ENCODE data around the gene TFPT. TPM values are rescaled to one million over a fixed set of nuclear protein-coding genes. Genes with fewer than 3 reads are reported as not detected.
"Not testable (repeated sequence)": the region's sequence is repeated elsewhere in the genome, so short reads cannot be mapped to it uniquely, and the experiment has no call there.

TFPT gene
- polyA plus RNA-seq, 1 donor, result 13.5 TPM

DNA sequence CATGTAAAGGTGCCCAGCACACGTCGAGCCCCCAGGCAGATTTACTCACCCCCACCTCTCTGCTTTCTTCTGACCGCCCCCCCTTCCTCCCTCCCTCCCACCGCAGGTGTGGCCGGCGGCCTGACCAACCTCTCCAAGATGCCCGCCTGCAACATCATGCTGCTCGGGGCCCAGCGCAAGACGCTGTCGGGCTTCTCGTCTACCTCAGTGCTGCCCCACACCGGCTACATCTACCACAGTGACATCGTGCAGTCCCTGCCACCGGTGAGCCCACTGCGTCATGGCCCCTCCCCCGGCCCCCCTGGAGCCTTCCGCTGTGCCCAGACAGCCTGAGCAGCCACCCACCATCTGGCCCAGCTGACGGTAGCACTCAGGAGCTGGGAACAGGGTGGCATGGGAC, 8.9 kb upstream of the TFPT start:
- DNase-seq (ENCODE audit: low read depth), result no peak

DNA sequence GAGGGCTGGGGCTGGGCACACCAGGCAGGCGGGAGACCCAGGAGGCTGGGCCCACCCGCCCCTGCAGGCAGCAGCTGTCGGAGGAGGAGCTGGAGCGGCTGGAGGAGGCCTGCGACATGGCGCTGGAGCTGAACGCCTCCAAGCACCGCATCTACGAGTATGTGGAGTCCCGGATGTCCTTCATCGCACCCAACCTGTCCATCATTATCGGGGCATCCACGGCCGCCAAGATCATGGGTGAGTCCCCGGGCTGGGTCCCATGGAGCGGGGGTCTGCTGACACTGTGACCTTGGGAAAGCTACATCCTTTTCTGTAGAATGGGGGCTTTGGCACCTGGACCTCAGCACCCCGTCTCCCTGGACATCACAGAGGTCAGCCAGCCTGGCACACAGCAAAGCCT, 8.2 kb upstream of the TFPT start:
- DNase-seq (ENCODE audit: low read depth), result no peak

DNA sequence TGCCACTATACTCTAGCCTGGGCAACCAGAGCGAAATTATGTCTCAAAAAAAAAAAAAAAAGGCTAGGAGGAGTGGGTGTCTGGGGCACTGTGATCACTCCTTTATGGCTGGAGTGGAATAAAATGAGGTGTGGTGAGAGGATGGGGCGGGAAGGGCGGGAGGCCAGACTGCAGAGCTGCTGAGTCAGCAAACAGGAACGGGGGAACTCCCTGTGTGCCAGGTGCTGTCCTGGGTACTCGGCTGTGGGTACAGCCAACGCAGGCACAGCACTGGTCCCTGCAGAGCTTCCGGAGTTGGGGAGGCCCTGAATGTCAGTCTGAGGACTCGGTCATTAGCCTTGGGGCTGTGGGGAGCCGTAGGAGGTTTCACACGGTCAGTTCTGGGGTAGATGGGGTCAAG, 5.8 kb upstream of the TFPT start:
- no peak for DNase-seq (ENCODE audit: low read depth)

DNA sequence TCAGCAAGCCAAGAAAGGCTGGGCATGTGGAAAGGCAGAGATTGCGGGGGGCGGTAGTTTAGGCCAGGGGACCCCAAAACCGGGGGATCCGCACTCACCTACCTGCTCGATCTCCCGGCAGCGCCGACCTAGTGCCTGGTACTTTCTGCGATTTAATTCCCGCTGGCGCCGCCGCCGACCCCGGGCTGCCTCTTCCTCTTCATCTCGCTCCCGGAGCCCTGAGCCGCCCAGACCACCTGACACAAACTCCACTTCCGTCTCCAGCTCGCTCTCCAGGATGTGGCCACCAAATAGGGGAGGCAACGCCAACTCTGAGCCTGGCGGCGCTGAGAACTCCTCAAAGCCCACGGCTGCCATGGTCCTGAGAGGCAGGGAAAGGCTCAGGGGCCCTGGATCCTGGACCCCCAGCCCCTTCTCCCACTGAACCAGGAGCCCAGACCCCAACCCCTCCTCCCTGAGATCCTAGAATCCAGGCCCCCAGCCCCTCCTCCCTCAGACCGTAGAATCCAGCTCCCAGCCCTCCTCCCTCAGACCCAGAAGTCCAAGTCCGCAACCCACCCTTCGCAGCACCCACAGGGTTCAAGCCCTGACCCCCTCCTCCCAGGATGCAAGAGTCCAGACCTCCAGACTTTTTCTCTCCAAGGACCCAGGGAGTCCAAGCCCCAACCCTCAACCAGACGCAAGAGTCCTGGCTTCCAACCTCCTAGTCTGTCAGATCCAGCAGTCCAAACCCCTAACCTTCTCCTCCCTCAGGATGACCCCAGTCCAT, 933 bp downstream of the TFPT start:
- no peak for DNase-seq (ENCODE audit: low read depth)

DNA sequence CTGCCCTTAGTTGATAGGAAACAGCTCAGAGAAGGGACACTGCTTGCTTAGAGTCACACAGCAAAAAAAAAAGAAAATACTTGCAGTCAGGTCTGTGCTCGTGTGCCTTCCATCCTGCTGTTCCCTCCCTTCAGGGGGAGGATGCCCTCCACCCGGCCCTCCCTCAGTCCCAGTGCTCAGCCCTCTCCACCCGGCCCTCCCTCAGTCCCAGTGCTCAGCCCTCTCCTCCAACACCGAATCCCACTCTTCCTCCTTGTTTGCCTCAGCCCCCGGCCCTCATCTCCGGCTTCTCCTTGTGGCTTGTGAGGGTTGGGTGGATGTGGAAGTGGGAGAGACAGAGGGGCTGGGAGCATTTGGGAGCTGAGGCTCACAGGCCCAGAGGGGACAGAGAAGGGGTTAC, 5.8 kb downstream of the TFPT start:
- no peak for DNase-seq (ENCODE audit: low read depth)

DNA sequence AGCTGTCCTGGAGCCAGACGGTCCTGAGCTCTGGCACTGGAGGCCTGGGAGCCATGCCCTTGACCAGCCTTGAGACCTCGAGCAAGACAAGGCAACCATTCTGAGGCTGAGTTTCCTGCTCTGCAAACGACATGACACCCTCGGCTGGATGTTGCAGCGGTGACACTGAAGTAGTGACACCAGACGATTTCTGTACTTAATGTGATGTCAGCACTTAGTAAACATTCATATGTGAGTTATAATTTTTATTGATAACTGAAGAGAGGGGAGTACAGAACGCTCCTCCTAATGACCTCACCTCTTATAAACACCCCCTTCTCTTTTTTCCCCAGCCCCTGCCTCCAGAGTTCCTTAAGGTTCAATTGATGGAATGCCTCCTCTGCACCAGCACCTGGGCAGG, 7.0 kb downstream of the TFPT start:
- DNase-seq (ENCODE audit: low read depth), result no peak

DNA sequence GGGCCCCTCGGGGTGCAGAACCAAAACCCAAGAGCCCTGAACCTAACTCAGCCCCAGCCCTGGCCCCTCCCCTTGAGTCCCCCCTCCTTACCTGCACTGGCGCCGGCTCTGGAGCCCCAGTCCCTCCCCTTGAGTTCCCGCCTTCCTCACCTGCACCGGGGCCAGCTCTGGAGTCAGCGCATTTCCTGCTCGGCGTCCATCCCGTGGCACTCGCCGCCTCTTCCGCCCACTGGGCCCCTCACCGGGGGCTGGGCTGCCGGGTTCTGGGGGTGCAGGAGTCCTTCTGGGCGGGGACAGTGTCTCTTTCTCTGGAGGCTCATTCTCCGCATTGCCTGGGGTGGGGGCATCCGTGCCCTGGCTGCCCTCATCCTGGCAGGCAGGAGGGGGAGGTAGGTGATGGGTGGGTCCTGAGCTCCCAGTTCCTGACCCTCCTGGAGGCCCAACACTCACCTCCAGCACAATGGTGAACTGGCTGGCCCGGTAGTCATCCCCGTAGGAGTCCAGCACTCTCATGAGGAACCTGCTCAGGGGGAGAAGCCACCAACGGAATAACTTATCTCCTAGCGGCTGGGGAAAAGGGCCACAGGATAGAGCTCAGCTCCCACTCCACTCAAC, 7.5 kb downstream of the TFPT start:
- no peak for DNase-seq (ENCODE audit: low read depth)

DNA sequence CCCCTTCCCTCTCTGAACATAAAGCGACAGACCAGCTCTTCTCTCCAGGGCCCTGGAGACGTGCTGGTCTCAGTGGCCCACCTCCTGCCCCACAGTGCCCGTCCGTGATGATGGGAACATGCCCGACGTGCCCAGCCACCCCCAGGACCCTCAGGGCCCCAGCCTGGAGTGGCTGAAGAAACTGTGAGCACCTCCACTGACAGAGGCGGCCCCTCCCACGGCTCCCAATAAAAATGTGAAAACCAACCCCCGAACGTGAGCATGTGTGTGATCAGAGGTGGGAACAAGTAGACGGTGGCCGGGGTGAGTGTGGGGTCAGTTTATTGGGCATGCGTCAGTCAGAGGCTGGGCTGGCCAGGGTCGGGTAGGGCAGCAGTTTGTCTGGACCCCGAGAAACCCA, 8.7 kb downstream of the TFPT start:
- no peak for DNase-seq (ENCODE audit: low read depth)

DNA sequence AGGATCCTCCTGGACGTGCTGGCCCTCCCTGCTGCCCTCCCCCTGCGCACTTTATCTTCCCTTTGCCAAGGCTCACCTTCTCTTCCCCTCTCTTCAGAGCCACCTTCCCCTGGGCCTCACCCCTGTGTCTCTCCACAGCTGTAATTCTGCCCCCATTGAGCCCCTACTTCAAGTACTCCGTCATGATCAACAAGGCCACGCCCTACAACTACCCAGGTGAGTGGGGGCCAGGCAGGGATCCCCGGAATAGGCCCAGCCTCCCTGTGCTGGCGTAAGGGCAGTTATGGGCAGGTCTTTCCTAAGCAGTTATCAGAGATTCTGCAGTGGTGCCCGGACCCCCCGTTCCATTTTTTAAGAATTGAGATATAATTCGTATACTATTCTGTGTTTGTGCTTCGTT, 9.7 kb downstream of the TFPT start:
- no peak for DNase-seq (ENCODE audit: low read depth)

DNA sequence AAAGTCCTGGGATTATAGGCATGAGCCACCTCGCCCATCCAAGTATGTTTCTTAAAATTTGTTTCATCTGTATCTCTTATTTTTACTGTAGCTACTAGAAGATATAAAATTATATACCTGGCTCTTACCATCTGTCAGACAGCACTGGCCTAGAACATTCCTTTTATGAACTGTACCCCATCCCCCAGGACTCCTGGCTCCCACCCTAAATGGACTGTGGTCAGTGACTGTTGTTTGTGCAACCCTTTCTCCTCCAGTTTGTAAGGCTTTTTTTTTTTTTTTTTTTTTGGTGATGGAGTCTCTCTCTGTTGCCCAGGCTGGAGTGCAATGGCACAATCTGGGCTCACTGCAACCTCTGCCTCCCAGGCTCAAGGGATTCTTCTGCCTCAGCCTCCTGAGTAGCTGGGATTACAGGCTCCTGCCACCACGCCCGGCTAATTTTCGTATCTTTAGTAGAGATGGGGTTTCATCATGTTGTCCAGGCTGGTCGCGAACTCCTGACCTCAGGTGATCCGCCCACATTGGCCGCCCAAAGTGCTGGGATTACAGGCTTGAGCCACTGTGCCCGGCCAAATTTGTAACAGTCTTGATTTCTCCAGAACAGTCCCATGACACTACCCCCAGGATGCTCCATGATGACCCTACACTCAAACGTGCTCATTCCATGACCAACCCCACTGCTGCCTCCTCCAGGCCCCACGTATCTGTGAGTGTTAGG, 10.3 kb downstream of the TFPT start:
- DNase-seq (ENCODE audit: low read depth), result no peak

DNA sequence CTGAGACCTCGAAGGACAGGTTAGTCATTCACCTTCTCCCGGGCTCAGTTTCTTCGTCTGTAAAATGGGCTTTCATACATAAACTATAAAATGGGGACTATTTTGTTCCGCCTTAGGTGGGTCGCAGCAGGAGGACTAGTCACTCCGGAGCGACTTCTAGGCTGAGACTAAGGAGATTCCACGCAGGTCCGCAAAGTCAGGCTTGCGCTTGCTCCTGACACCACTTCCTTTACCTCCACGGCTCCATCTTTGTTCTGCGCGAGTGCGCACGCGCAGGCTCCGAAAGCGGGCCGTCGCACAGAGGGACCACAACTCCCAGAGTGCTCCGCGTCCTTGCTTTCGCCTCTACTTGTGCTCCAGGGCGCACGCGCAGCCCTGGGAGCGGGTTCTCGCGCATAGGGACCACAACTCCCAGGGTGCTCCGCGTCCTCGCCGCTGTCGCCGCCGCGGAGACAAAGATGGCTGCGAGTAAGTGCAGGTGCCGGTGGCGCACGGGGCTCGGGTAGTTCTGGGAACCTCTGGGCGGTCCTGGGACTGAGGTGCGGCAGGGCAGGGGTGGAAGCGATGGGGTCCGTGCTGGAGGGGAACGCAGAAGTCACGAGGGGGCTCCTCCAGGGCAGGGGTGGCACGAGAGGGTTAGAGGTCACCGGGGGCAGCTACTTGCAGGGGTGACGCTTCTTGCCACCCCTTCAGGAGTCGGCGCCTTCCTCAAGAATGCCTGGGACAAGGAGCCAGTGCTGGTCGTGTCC, 12.9 kb downstream of the TFPT start, which contains the start of gene NDUFA3:
TSS of gene NDUFA3 (plus strand) at position 435 of the 749 bp plus-strand sequence. CDS start at position 459, 24 bp downstream.
- peak; percentile 99 for DNase-seq (ENCODE audit: low read depth)

DNA sequence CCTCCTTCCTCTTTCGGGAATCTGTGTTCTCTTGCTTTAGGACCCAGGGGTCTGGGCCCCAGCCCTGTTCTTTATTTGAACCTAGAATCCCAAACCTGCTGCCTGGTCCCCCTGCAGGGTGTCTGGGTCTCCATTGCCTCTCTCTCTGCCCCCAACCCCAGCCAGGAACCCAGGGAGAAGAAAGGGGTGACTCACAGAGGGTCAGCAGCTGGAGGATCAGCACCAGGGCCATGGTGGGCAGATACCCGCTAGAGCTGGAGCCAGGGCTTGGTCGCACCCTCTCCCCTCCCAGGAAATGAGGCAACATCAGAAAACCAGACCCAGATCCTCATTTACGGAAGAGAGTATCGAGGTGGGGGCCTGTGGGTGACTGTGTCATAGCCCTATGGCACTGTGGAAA, 14.9 kb downstream of the TFPT start, which contains the start of gene OSCAR:
TSS of gene OSCAR (minus strand) at position 243 of the 400 bp plus-strand sequence. CDS start at position 232, 11 bp downstream.
- DNase-seq (ENCODE audit: low read depth), result no peak

DNA sequence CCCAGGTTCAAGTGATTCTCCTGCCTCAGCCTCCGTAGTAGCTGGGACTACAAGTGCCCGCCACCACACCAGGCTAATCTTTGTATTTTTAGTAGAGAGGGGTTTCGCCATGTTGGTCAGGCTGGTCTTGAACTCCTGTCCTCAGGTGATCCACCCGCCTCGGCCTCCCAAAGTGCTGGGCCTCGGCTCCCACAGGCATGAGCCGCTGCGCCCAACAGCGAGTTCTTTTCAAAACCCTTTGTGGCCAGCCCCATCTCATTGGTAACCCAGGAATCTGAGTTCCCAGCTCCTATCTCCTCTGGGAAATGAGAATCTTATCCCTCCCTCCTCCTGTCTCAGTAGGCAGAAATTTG, 15.6 kb downstream of the TFPT start:
- not testable (repeated sequence) for DNase-seq (ENCODE audit: low read depth)

DNA sequence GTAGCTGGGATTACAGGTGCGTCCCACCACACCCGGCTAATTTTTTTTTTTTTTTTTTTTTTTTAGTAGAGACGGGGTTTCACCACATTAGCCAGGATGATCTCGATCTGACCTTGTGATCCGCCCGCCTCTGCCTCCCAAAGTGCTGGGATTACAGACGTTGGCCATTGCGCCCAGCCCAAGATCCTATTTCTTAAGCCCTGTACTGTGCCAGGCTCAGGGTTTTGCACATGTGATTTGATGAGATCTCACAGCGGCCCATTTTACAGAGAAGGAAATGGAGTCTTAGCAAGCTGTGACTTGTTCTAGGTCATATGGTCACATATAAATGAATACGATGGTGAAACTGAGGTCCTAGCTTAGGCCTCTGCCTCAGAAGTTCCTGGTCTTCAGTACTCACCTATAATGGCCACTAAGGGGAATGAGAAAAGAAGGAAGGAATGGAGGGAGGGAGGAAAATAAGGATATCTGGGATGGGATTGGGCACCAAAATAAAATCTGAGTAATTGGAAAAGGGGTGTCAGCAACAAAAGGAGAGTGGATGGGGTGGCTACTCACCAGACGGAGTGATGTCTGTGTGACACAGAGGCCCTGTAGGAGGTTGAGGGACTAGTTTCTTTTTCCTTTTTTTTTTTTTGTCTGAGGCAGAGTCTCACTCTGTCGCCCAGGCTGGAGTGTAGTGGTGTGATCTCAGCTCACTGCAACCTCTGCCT, 16.1 kb downstream of the TFPT start:
- DNase-seq (ENCODE audit: low read depth), result no peak

DNA sequence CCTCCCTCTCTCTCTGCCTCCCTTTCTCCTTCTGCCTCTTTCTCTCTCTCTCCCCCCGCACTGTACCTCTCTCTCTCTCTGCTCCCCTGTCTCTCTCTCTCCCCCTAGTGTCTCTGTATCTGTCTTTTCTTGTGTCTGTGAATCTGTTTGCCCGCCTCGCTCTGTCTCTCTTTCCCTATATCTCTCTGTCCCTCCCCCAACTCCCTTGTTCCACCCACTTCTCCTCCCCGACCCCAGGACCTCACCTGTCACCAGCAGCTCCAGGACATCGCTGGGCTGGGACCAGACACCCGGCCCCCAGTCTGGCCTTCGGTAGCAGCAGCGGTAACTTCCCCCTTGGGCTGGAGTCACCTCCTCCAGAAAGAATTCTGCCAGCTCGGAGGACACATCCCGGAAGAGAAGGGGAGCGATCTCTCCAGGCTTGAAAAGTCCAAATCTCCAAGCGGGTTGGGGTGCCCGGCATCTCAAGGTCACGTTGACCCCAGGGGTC, 18.8 kb downstream of the TFPT start:
- no peak for DNase-seq (ENCODE audit: low read depth)

DNA sequence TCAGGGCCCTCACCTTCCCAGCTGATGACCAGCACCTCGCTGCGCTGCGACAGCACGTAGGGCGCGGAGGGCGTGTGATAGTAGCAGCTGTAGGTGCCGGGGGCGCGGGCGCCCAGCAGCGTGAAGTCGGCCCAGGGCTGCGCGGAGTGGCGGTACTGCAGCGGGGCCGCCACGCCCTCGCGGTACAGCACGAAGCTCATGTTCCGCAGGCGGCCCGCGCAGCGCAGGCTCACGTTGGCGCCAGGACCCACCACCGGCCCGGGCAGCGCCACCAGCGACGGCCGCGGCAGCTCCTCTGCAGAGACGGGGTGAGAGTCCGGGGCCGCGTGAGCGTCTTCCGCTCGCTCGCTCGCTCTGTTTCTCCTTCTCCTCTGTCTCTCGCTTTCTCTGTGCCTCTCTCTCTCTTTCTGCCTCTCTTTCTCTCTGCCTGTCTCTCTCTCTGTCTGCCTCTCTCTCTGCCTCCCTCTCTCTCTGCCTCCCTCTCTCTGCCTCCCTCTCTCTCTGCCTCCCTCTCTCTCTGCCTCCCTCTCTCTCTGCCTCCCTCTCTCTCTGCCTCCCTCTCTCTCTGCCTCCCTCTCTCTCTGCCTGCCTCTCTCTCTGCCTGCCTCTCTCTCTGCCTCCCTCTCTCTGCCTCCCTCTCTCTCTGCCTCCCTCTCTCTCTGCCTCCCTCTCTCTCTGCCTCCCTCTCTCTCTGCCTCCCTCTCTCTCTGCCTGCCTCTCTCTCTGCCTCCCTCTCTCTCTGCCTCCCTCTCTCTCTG, 19.4 kb downstream of the TFPT start:
- not testable (repeated sequence) for DNase-seq (ENCODE audit: low read depth)

DNA sequence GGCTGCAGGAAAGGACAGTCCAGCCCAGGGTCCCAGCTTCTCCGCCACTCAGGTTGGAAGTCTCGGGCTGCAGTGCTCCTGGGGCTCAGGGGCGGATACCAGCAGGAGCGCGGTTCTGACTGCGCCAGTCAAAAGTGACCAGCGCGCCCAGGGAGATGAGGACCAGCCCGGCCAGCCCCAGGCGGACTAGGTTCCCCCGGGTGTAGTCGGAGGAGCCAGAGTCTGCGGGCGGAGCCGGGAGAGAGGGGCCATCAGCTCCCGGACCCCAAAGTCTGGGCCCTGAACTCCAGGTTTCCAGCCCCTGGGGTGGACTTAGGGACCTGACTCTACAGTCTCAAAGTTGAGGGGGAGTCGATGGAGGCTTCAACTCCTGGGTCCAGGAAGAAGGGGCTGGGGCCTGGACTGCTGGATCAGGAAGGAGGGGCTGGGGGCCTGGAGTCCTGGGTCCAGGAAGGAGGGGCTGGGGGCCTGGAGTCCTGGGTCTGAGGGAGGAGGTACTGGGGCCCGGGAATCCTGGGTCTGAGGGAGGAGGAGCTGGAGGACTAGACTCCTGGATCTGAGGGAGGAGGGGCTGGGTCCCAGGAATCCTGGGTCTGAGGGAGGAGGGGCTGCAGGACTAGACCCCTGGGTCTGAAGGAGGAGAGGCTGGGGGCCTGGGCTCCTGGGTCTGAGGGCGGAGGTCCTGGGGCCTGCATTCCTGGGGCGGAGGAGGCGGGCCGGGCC, 20.2 kb downstream of the TFPT start:
- DNase-seq (ENCODE audit: low read depth), result no peak

DNA sequence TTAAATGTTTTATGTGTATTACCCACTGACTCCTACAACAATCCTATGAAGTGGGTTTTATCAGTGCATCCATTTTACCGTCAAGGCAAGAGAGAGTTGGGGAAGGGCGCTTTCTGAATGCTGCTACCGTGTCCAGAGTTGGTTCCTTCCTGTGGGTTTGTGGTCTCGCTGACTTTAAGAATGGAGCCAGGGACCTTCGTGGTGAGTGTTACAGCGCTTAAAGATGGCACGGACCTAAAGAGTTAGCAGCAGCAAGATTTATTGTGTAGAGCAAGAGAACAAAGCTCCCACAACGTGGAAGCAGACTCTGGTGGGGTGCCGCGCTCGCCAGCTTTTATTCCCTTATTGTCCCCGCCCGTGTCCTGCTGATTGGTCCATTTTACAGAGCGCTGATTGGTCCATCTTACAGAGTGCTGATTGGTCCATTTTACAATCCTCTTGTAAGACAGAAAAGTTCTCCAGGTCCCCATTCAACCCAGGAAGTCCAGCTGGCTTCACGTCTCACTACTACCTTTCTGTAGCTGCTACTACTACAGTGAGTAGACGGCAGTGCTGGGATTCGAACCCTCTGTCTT, 20.9 kb downstream of the TFPT start:
- no peak for DNase-seq (ENCODE audit: low read depth)

DNA sequence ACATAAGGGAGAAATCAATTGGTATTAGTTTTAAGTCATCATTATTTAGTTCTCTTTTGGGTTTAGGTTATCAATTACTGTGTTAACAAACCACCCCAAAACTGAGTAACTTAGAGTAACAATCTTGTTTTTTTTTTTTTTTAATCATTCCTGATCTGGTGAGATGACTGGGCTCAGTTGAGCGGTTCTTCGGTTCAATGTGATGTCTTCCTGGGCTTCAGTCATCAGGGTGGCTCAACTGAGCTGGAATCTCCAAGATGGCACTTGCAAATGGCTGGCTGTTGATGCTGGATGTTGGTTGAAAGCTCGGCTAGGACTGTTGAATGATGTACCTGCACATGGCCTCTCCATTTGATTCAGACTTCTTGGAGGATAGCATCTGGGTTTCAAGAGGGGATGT, 31.0 kb downstream of the TFPT start:
- DNase-seq (ENCODE audit: low read depth), result no peak

Data from forelimb muscle (tissue), 1 donor.